Measurements from ENCODE around the gene DMRTB1. TPM values are rescaled to one million over a fixed set of nuclear protein-coding genes. Genes with fewer than 3 reads are reported as not detected.

The DMRTB1 gene
- total and polyA plus RNA-seq, 2 of the 4 experiments (the other 2 are of a cell fraction) = not detected

DNA sequence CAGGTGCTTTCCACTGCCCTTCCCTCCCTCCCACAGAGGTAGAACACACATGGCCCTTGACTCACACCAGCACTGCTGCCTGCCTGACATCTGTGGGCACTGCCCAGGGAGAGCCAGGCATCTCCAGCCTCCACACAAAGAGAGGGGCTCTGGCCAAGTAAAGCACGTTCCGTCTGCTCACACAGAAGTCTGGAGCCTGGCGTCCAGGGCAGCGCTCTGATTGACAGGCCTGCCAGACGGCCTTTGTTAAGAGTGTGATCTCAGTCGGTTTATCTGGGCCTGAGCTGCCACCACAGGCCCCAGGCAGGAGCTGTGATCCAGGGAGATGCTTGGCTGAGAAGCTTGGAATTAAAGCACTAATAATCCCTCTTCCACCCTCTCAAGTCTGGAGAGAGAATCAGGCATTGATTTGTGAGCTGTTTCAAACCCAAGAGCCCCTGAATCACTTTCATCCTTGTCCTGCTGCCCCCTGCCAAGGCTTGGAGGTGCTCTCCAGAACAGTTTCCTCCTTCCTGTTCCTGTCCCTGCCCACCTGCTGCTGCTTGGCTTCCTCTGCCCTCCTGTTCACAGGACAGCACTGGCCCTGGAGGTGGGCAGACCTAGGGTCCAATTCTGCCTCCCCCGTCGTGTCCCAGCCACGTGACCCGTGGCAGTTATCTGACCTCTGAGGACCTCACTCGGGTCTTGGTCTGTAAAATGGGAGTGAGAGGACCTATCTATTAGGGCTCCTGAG is 3.7 kb downstream of the DMRTB1 start:
- no peaks in the 10 kb centered on the region for H3K36me3 ChIP-seq (ENCODE audit: control insufficient read depth, insufficient read depth, low read length)
- DNase-seq (no peak), ATAC-seq (ENCODE audit: low read depth) (no peak)
- H4K5ac ChIP-seq (ENCODE audit: low read depth, low read length) = no peak overlapping the region
- no peak overlapping the region for H4K8ac ChIP-seq (ENCODE audit: low read depth in 2 of 2, low read length in 2 of 2)
- no peaks in the 10 kb centered on the region for H3K9me3 ChIP-seq (ENCODE audit: control insufficient read depth, insufficient read depth, low read length)
- H2AFZ ChIP-seq (replicated peaks; ENCODE audit: low read length, poor library complexity) = no peak overlapping the region
- WGBS, 2 experiments (ENCODE audit: extremely low coverage in 2 of 2, insufficient read length in 1 of 2) = 47% methylated on average over 6 of the region's 11 CpGs; no CpG with 5 or more reads in 1 of the 2 experiments
- no peak for TF ChIP-seq RFX5 (IDR thresholded peaks at IDR 0.05; ENCODE audit: low read depth, low read length)
- TF ChIP-seq BHLHE40 (IDR thresholded peaks at IDR 0.05; ENCODE audit: low read depth, low read length) = no peak
- no peak for TF ChIP-seq RAD21 (IDR thresholded peaks at IDR 0.05; ENCODE audit: low read length)
- H4K91ac ChIP-seq (ENCODE audit: insufficient read depth, low read depth, low read length) = no peak overlapping the region
- H3K27ac ChIP-seq (ENCODE audit: insufficient read depth, low read length) = no peak overlapping the region
- no peaks in the 10 kb centered on the region for H4K20me1 ChIP-seq (ENCODE audit: insufficient read depth, low read length)
- H3K56ac ChIP-seq (ENCODE audit: extremely low read depth, insufficient read depth, low read length) = no peak overlapping the region
- H2BK20ac ChIP-seq (ENCODE audit: low read depth, low read length) = no peak overlapping the region
- H3K9me1 ChIP-seq (ENCODE audit: insufficient read depth, low read length) = peaks cover under 1% of the 10 kb centered on the region; the same call in 1 of the 2 replicates
- H3K14ac ChIP-seq (replicated peaks; ENCODE audit: low read depth, low read length) = no peak overlapping the region
- H3K27me3 ChIP-seq (ENCODE audit: control insufficient read depth, insufficient read depth, low read length) = peaks cover 18% of the 10 kb centered on the region
- in situ Hi-C loops (cut with MboI; ENCODE audit: low sequenced_read_pairs) = no loop called here
- no peak overlapping the region for H3K4me3 ChIP-seq (ENCODE audit: insufficient read depth, low read depth, low read length)
- H3K18ac ChIP-seq (ENCODE audit: low read depth, low read length) = no peak overlapping the region
- no peak overlapping the region for H3K4me2 ChIP-seq (ENCODE audit: low read depth, low read length)
- H2BK5ac ChIP-seq (ENCODE audit: low read depth, low read length, poor library complexity, severe bottlenecking) = no peak overlapping the region
- BruUV-seq (replicated peaks) = no TSS peak
- H2BK120ac ChIP-seq (ENCODE audit: low read depth, low read length) = no peak overlapping the region
- no peak overlapping the region for H3K9ac ChIP-seq (ENCODE audit: low read depth, low read length)
- H3K4me1 ChIP-seq (ENCODE audit: control insufficient read depth, insufficient read depth, low read length) = no peaks in the 10 kb centered on the region
- no peak overlapping the region for H3K23ac ChIP-seq (ENCODE audit: low read depth, low read length)
- no peak overlapping the region for H2BK15ac ChIP-seq (ENCODE audit: low read depth, low read length)
- no peak overlapping the region for H2AK9ac ChIP-seq (replicated peaks; ENCODE audit: low read depth, low read length, poor library complexity)
- dilution Hi-C loops (cut with HindIII; ENCODE audit: low sequenced_read_pairs, unreplicated experiment) = no loop called here
- CTCF ChIA-PET = interaction anchor here (0.5 to 1.3 kb wide), 2 partner anchors 11 to 497 kb away, joined by 3 read pairs; no protein-coding TSS in a partner anchor
- no peak overlapping the region for H3K4ac ChIP-seq (ENCODE audit: low read depth, low read length)
- H2AK5ac ChIP-seq (ENCODE audit: low read depth, low read length) = no peak overlapping the region
- no peaks in the 10 kb centered on the region for H3K79me1 ChIP-seq (ENCODE audit: low read depth in 1 of 2, low read length in 2 of 2)
- intact Hi-C loops (cut with micrococcal nuclease) = no loop called here
- POLR2A ChIA-PET (ENCODE audit: unreplicated experiment) = no interaction called here
